GM19025 (cell line): ENCODE data around the gene SLC35A4.
"Not testable (repeated sequence)": the region's sequence is repeated elsewhere in the genome, so short reads cannot be mapped to it uniquely, and the experiment has no call there.

Experiments used
- ATAC-seq: cut with Tn5 transposase; IDR thresholded peaks from one replicate; pipeline ENCODE4 v1.9.1; 2021; ENCODE audit warnings: mild to moderate bottlenecking, low read depth, moderate library complexity; ENCODE audit not compliant: unreplicated experiment

The SLC35A4 gene

GRCh38 chr5:140588311-140589070 is 23.9 kb downstream of the SLC35A4 start:
- ATAC-seq = no peak

- no peak for ATAC-seq
Measured at GRCh38 chr5:140590861-140591260, 26.2 kb downstream of the SLC35A4 start.

GRCh38 chr5:140591747-140592372 is 27.2 kb downstream of the SLC35A4 start:
- no peak for ATAC-seq

- not testable (repeated sequence) for ATAC-seq
Measured at GRCh38 chr5:140593070-140593469, 28.4 kb downstream of the SLC35A4 start.

- no peak for ATAC-seq
Measured at GRCh38 chr5:140594169-140594568, 29.5 kb downstream of the SLC35A4 start.

GRCh38 chr5:140595538-140596300 is 31.1 kb downstream of the SLC35A4 start:
- no peak for ATAC-seq

- no peak for ATAC-seq
Measured at GRCh38 chr5:140596321-140596741, 31.7 kb downstream of the SLC35A4 start.

- no peak for ATAC-seq
Measured at GRCh38 chr5:140598836-140599235, 34.2 kb downstream of the SLC35A4 start.

- ATAC-seq = no peak
Measured at GRCh38 chr5:140600096-140600495, 35.5 kb downstream of the SLC35A4 start.

GRCh38 chr5:140602147-140602546 is 37.5 kb downstream of the SLC35A4 start:
- no peak for ATAC-seq

GRCh38 chr5:140603446-140603698 is 38.7 kb downstream of the SLC35A4 start:
- ATAC-seq = not testable (repeated sequence)

GRCh38 chr5:140603734-140604133 is 39.1 kb downstream of the SLC35A4 start:
- ATAC-seq = no peak

- ATAC-seq = no peak
Measured at GRCh38 chr5:140605879-140606278, 41.3 kb downstream of the SLC35A4 start.

- ATAC-seq = no peak
Measured at GRCh38 chr5:140607031-140607430, 42.4 kb downstream of the SLC35A4 start.

GRCh38 chr5:140608722-140609121 is 44.1 kb downstream of the SLC35A4 start:
- ATAC-seq = no peak

GRCh38 chr5:140609126-140609525 is 44.5 kb downstream of the SLC35A4 start:
- no peak for ATAC-seq

- ATAC-seq = no peak
Measured at GRCh38 chr5:140611020-140611521, 46.4 kb downstream of the SLC35A4 start.
